ENCODE results near the gene LRCH4. TPM values are rescaled to one million over a fixed set of nuclear protein-coding genes. Genes with fewer than 3 reads are reported as not detected.
A peak's percentile ranks its signal among the peaks of the same experiment; 100 is the strongest.

Gene LRCH4
- total and polyA plus RNA-seq, 2 donors (not counting 3 experiments of a cell fraction or from before 2014, with no cell fraction given) = 32.1 to 56.1 TPM

- CTCF ChIA-PET = interaction anchor here (0.7 to 3.4 kb wide), 5 partner anchors 8 to 57 kb away, joined by 3 to 27 read pairs (median 3); partner anchors contain the start of gene NYAP1
- Histone ChIP-seq H3K36me3 (ENCODE audit: control insufficient read depth in 2 of 2, extremely low read depth in 1 of 2, insufficient read depth in 2 of 2, low read length in 2 of 2) (no peaks in the 10 kb centered on the region), H2AFZ (ENCODE audit: low read depth, low read length) (no peak overlapping the region), H3K4me3 (replicated peaks in 1 of 3; ENCODE audit: insufficient read depth in 1 of 3, low read depth in 1 of 3, low read length in 3 of 3) (peak overlapping the region in 2 of 3 experiments; percentile 38 to 96), H3K27me3 (ENCODE audit: control insufficient read depth in 2 of 2, insufficient read depth in 2 of 2, low read length in 2 of 2) (no peaks in the 10 kb centered on the region), H3K4me2 (ENCODE audit: insufficient read depth, low read length) (peak overlapping the region; percentile 48), H3K9me1 (replicated peaks; ENCODE audit: control insufficient read depth, extremely low read depth, insufficient read depth, low read length) (no peaks in the 10 kb centered on the region), H3K79me2 (ENCODE audit: control insufficient read depth, insufficient read depth, low read length) (peaks cover 30% of the 10 kb centered on the region), H4K20me1 (replicated peaks; ENCODE audit: control insufficient read depth, extremely low read depth, insufficient read depth, low read length) (no peaks in the 10 kb centered on the region), H3K9ac (replicated peaks; ENCODE audit: extremely low read depth, insufficient read depth, low read length) (no peak overlapping the region), H3K4me1 (ENCODE audit: control insufficient read depth, extremely low read depth, insufficient read depth, low read length) (peaks cover 26% of the 10 kb centered on the region), H3K9me3 (replicated peaks; ENCODE audit: control insufficient read depth, insufficient read depth, low read length) (no peaks in the 10 kb centered on the region), H3K27ac (ENCODE audit: insufficient read depth, low read depth, low read length) (no peak overlapping the region)
- POLR2A ChIA-PET = interaction anchor here (0.7 kb wide), 1 partner anchor 26 kb away, joined by 3 read pairs; no protein-coding TSS in a partner anchor
- intact Hi-C loops (cut with micrococcal nuclease) (no loop called here), dilution Hi-C loops (cut with MboI; ENCODE audit: extremely low pct_ligation_motif_present, low sequenced_read_pairs) (no loop called here)
- no peak for DNase-seq (ENCODE audit: low read depth, low spot score)
- BruUV-seq (replicated peaks) = no TSS peak
- no peak for TF ChIP-seq FOS (IDR thresholded peaks at IDR 0.05; ENCODE audit: borderline replicate concordance, insufficient read depth, low read length)
- TF ChIP-seq MYC (IDR thresholded peaks at IDR 0.05; ENCODE audit: low read depth, low read length) = no peak
- no peak for TF ChIP-seq JUN (IDR thresholded peaks at IDR 0.05; ENCODE audit: borderline replicate concordance, insufficient read depth, insufficient read length, low read depth)
- no peak for FAIRE-seq
Measured at GRCh38 chr7:100540073-100540723, 45.7 kb downstream of the LRCH4 start.

GRCh38 chr7:100539436-100540006 lies 46.4 kb downstream of the LRCH4 start:
- intact Hi-C loops (cut with micrococcal nuclease) (loop anchor here (1.0 to 2.0 kb wide), 4 partner anchors 20 to 73 kb away; partner anchors contain the start of genes MOSPD3 and TSC22D4), dilution Hi-C loops (cut with MboI; ENCODE audit: extremely low pct_ligation_motif_present, low sequenced_read_pairs) (no loop called here)
- no peak for DNase-seq (ENCODE audit: low read depth, low spot score)
- FAIRE-seq = no peak
- Histone ChIP-seq H3K9me1 (replicated peaks; ENCODE audit: control insufficient read depth, extremely low read depth, insufficient read depth, low read length) (no peaks in the 10 kb centered on the region), H3K27me3 (ENCODE audit: control insufficient read depth in 2 of 2, insufficient read depth in 2 of 2, low read length in 2 of 2) (no peaks in the 10 kb centered on the region), H3K4me1 (ENCODE audit: control insufficient read depth, extremely low read depth, insufficient read depth, low read length) (peaks cover 19% of the 10 kb centered on the region), H3K9ac (replicated peaks; ENCODE audit: extremely low read depth, insufficient read depth, low read length) (peak overlapping the region; percentile 21), H2AFZ (ENCODE audit: low read depth, low read length) (peak overlapping the region; percentile 26), H3K36me3 (ENCODE audit: control insufficient read depth in 2 of 2, extremely low read depth in 1 of 2, insufficient read depth in 2 of 2, low read length in 2 of 2) (no peaks in the 10 kb centered on the region), H3K79me2 (ENCODE audit: control insufficient read depth, insufficient read depth, low read length) (peaks cover 30% of the 10 kb centered on the region), H3K4me2 (ENCODE audit: insufficient read depth, low read length) (peak overlapping the region; percentile 48), H4K20me1 (replicated peaks; ENCODE audit: control insufficient read depth, extremely low read depth, insufficient read depth, low read length) (no peaks in the 10 kb centered on the region), H3K27ac (ENCODE audit: insufficient read depth, low read depth, low read length) (no peak overlapping the region), H3K9me3 (replicated peaks; ENCODE audit: control insufficient read depth, insufficient read depth, low read length) (no peaks in the 10 kb centered on the region), H3K4me3 (replicated peaks in 1 of 3; ENCODE audit: insufficient read depth in 1 of 3, low read depth in 1 of 3, low read length in 3 of 3) (peak overlapping the region; percentile 38 to 96 (median 45))
- POLR2A ChIA-PET = interaction anchor here (0.7 to 1.2 kb wide), 2 partner anchors 20 to 25 kb away, joined by 3 to 4 read pairs; no protein-coding TSS in a partner anchor
- no peak for TF ChIP-seq FOS (IDR thresholded peaks at IDR 0.05; ENCODE audit: borderline replicate concordance, insufficient read depth, low read length)
- TF ChIP-seq GATA2 (IDR thresholded peaks at IDR 0.05; ENCODE audit: insufficient read depth, insufficient read length, low read depth, low read length) = no peak
- TF ChIP-seq EZH2 (IDR thresholded peaks at IDR 0.05; ENCODE audit: borderline replicate concordance, low read depth, low read length, severe bottlenecking) = no peak
- TF ChIP-seq MAX (IDR thresholded peaks at IDR 0.05; ENCODE audit: insufficient read depth, insufficient read length) = no peak
- no peak for TF ChIP-seq CTCF (IDR thresholded peaks at IDR 0.05; ENCODE audit: extremely low read depth in 1 of 2, insufficient read depth in 1 of 2, low read depth in 1 of 2, low read length in 2 of 2)
- TF ChIP-seq POLR2AphosphoS5 (IDR thresholded peaks at IDR 0.05; ENCODE audit: insufficient read depth, low read depth, low read length) = no peak
- TF ChIP-seq MYC (IDR thresholded peaks at IDR 0.05; ENCODE audit: low read depth, low read length) = no peak
- no peak for TF ChIP-seq POLR2A (IDR thresholded peaks at IDR 0.05; ENCODE audit: low read depth, low read length)
- TF ChIP-seq JUN (IDR thresholded peaks at IDR 0.05; ENCODE audit: borderline replicate concordance, insufficient read depth, insufficient read length, low read depth) = no peak
- BruUV-seq (replicated peaks) = no TSS peak
- CTCF ChIA-PET = interaction anchor here (0.7 to 3.4 kb wide), 8 partner anchors 9 to 74 kb away, joined by 3 to 27 read pairs (median 4); partner anchors contain the start of gene NYAP1
